Retina (tissue), 1 donor: ENCODE measurements around the gene PKP4.

ENCODE experiments used
- DNase-seq: peaks from one replicate; pipeline ENCODE4 v3.0.0-alpha.2; 2016

The PKP4 gene

DNA sequence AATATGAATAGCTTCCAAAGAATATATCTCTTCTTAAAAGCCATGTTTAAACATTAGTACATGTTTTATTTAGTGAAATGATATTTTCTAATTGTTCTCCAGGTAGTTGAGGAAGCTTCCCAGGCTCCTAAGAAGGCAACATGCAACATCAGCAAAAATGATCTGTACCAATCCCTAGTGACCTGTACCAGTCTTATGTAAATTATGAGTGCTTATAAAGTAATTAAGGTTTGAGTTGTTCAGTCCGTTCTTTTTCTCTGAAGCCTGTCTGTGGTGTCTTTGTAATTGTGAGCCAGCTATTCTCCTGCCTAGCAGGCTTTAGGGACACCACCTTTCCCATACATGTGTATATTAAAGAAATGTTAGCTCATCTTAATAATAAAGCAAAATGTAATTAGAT is 98.2 kb downstream of the PKP4 start:
- DNase-seq: no peak

DNA sequence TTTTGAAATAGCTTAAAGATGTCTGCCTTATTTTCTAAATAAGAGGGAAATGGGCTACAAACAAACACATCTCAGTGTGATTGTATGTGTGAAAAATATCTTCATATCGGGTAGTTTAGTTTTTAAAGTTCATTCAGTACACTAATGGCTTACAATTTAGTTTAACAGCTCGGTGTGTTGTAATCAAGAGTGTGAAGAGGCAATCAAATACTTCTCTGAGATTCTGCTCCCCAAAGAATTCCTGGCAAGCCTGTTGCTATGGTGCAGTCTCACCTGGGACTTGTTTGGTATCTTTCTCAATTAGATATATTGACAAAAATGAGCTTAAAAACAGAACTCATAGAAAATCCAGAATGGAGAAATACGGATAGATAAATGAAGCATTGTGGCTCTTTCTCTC is 99.4 kb downstream of the PKP4 start:
- no peak for DNase-seq

- no peak for DNase-seq
Observed at GRCh38 chr2:158557752-158558151, 101.0 kb downstream of the PKP4 start.

- DNase-seq: no peak
Observed at GRCh38 chr2:158559252-158559651, 102.5 kb downstream of the PKP4 start.

DNA sequence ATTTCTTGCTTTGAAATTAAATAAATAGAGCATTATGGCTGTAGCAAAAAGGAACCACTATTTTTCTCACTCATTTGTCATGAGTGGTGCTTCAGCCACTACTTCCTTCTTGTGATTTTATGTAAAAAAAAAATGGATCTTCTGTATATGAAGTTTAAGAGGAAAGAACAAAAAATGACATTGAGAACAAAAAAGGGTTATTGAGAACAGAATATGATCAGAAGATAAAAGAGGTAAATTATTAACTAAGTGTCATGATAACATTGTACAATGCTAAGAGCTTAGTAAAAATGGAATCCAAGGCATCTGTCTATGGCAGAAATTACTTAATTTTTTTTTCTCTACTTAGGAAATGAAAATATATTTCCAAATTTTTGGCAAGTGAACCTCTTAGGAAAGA is 103.5 kb downstream of the PKP4 start:
- DNase-seq: no peak

- DNase-seq: no peak
Observed at GRCh38 chr2:158561054-158561453, 104.3 kb downstream of the PKP4 start.

DNA sequence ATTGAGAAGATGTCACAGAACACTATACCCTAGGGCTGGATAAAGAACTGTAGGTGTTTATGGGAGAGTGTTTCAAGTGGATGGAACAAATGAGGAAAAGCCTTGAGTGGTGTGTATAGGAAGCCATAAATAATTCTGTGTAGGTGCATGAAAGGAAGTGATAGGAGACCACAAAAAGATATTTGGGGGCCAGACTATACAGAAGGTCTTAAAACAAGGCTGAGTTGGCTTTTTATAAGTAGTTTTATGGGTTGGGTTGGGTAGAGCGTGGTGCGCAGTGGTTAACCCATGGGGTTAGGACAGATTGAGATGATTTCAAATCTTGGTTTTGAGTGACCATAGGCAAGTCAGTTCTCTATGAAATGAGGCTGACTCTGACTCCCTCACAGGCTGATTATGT is 110.5 kb downstream of the PKP4 start:
- no peak for DNase-seq

DNA sequence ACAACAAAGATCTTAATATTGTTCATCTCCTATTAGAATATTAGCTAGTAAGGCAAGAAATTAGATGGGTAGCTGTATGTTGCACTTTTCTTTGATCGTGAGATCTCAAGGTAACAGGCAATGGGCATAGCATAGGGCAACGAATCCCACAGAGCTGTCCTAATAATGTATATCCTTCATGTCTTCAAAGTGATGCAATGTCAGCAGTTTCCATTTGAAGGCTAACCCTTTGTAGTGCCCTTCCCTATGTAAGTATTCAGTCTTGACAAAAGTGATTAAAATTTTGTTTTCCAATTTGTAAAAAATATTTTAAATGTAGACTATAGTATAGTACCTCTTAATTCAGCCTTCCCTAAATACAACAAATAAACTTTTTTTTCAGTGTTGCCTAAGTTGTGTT is 112.5 kb downstream of the PKP4 start:
- DNase-seq: no peak

DNA sequence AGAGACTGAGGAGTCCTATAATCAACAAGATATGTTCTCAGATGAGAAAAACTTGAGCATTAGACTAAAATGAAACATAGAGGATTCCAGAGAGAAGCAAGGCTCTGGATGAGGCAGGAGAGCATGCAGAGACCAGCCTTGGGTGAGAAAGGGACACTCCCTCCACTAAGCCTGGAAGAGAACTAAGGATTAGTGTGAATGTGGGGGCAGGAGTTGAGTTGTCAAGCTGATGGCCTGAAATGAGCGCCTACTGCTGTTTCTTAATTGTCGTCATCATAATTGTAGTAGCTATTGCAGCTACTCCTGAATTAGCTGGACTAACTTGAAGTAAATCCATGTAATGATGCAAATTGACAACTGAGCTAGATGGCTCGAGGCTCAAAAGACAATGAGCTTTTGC is 114.1 kb downstream of the PKP4 start:
- no peak for DNase-seq

- DNase-seq: no peak
Observed at GRCh38 chr2:158573739-158574138, 117.0 kb downstream of the PKP4 start.

DNA sequence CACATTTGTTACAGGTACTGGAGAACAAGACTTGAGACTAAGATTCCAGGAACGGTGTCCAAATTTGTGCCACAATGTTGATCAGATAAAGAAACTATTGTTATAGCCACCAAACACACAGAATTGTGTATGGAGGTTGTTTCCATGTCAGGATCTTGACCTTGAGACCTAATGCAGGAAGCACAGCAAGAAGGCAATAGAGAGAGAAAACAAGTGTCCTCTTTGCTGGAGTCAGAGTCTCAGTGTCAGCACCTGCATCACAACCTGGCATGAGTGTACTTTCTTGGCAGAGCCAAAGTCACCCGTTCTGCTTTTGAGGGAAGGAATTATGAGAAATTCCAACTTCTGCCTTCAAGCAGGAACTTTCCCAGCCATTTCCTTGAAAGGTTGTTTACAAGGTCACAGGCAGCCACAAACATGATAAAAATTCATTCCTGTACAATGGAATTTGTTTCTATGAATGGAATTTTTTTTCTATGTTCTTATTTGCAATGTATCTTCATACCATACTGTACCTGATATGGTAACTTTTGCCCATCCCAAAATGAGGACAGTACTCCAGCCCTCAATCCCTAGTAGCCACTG is 118.4 kb downstream of the PKP4 start:
- no peak for DNase-seq

DNA sequence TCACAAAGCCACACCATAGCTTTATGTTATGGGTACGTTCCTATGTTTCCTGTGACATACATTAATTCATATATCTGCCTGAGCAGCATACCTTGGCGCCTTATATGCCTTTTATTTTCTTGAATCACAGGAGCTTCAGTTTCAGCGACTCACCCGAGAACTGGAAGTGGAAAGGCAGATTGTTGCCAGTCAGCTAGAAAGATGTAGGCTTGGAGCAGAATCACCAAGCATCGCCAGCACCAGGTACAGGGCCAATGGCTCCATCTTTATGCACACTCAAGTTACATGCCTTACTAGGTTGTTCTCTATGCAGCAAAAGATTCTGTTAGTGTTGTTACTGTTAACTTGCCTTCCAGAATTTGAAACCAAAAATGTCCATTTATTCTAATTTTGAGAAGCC is 120.4 kb downstream of the PKP4 start:
- DNase-seq: no peak

- no peak for DNase-seq
Observed at GRCh38 chr2:158578703-158579330, 122.1 kb downstream of the PKP4 start.

DNA sequence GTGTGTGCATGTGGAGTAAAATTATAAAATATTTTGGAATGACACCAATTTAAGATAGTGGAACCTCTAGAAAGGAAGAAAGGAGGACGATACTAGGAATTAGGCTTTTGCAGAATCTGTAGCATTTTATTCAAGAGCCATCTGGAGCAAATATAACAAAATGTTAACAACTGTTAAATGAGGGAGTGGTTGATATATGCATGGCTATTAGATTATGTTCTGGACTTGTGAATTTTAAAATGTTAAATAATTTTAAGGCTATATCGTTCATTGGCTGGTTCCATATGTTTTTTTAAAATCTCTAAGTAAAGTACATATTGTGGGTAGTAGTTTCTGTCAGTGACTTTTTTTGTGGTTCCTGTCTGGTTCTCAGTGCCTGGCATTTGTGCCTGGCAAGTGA is 123.2 kb downstream of the PKP4 start:
- DNase-seq: no peak

- DNase-seq: no peak
Observed at GRCh38 chr2:158580760-158581159, 124.0 kb downstream of the PKP4 start.

GRCh38 chr2:158582670-158583069 is 125.9 kb downstream of the PKP4 start:
- no peak for DNase-seq

- no peak for DNase-seq
Observed at GRCh38 chr2:158583923-158584322, 127.2 kb downstream of the PKP4 start.

GRCh38 chr2:158586491-158586890 is 129.7 kb downstream of the PKP4 start:
- no peak for DNase-seq

GRCh38 chr2:158589303-158589702 is 132.6 kb downstream of the PKP4 start:
- DNase-seq: no peak

- DNase-seq: no peak
Observed at GRCh38 chr2:158598862-158599517, 142.2 kb downstream of the PKP4 start.

DNA sequence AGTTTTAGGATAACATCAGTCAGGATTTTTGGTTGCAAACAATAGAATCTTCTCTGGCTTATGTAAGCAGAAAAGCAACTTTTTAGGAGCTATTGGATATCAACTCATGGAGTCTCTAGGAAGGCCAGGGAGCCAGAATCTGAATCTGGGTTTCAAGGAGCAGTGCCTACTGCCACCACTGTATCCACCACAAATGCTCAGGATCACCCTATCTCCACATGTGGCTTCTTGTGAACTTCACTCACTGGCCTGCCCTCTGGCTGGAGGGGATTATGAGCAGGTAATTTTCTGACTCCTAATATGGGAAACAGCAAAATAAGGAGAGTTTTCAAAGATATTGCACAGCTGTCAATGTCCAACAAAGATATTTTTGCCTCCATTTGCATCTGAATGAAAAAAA is 142.9 kb downstream of the PKP4 start:
- DNase-seq: no peak

GRCh38 chr2:158600155-158600802 is 143.5 kb downstream of the PKP4 start:
- DNase-seq: no peak

DNA sequence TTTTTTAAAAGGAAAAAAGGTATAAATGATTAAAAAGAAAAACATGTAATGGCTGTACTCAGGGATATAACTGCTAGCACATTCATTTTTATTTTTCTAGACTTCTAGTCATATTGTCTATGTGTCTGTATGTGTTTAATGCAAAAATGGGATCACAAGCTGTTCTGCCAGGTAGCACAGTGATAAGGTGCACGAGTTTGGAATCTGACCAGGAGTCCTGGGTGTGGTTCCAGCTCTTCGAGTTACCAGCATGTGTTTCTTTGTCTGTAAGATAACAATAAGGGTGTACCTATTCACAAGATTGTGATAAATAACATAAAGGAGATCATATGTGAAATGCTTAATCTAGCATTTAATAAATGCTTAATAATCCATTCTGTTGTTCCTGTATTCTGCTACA is 145.3 kb downstream of the PKP4 start:
- DNase-seq: no peak

DNA sequence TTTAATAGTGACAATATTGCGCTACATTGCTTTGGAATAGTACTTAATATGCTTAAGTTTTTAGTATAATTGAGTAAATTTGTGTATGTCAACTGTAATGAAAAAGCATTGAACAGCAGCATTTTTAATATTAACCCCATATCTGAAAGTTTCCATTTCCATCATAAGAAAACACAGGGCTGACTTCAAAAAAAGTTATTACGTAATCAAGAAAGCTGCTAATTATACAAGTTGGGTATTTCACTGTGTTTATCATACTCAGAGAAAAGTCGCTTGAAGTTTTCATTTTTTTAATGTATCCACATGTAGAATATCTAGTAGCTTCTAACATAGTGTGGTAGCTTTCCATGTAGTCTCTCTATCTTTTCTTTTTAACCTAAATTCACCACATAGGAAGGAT is 146.5 kb downstream of the PKP4 start:
- no peak for DNase-seq
